HG03025 (cell line): ENCODE measurements around the gene KEL.

Experiments used
- ATAC-seq: cut with Tn5 transposase; IDR thresholded peaks from one replicate; pipeline ENCODE4 v1.9.1; 2021; ENCODE audit warnings: mild to moderate bottlenecking, moderate library complexity; ENCODE audit not compliant: unreplicated experiment, low FRiP score

The KEL gene

GRCh38 chr7:142962991-142963390 lies 828 bp upstream of the KEL start:
- ATAC-seq = no peak

- no peak for ATAC-seq
Measured at GRCh38 chr7:142961595-142961972, 579 bp downstream of the KEL start.

DNA sequence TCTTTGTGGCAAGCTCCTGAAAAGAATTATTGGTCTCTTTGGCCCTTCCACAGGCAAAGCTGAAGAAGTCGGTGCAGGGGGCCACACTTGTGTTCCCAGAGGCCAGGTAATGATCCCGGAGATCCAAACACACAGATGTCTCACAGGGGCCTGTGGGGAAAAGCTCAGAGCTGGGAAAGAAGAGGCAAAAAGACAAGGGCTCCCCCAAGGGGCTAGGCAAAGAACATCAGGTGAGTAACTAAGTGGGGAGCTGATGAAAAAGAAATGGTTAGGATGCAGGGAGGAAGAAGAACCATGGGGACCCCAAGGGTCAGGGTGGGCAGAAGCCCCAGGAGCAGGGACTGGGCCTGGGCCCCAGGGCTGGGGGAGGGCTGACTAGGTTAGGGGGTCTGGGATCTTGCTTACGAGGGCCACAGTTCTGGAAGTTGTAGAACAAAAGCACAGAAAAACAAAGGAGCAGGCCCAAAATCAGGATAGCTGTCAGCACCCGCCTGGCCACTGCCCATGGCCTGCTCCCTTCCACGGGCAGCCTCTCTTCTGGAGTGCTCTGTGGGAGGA lies 1.1 kb downstream of the KEL start:
- no peak for ATAC-seq

GRCh38 chr7:142959202-142959601 lies 3.0 kb downstream of the KEL start:
- ATAC-seq = no peak

DNA sequence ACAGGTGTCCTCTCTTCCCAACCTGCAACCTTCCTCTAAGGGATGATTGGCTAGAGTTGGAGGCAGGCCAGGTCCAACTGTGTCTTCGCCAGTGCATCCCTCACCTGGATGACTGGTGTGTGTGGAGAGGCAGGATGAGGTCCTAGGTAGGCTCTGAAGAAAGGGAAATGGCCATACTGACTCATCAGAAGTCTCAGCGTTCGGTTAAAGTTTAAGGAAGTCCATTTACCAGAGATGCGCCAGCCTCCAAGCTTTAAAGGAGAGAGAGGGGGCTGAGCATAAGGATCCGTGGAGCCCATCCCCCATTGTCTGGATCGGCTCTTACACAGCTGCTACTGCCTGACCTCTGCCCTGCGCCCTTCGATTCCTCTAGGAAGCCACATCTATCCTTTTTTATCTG lies 4.4 kb downstream of the KEL start:
- no peak for ATAC-seq

DNA sequence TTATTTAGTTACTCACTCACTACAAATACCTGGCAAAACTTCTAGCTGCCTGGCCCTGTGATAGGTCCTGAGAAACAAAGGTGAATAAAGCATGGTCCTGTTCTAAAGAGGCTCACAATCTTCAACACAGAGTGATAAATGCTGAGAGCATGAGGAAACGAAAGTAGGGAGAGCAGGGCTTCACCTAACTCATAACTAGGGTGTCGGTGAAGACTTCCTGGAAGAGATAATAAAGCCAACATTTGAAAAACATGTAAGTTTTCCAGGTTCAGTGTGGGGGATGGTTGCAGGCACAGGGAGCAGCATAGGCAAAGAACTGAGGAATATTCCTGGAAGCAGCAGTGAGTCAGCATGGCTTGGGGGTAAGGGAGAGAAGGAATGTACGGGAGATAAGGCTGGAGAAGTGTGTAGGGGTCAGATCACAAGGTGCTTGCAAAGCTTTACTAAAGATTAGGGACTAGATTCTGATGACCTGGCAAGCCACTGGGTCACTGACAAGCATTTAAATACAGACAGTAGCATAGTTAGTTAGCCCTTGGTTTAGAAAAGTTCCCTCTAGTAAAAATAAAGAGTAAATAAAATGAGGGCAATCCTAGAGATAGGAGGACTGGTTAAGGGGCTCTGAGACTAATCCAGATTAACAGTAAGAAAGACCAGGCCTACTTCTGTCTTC lies 5.1 kb downstream of the KEL start:
- ATAC-seq = no peak

DNA sequence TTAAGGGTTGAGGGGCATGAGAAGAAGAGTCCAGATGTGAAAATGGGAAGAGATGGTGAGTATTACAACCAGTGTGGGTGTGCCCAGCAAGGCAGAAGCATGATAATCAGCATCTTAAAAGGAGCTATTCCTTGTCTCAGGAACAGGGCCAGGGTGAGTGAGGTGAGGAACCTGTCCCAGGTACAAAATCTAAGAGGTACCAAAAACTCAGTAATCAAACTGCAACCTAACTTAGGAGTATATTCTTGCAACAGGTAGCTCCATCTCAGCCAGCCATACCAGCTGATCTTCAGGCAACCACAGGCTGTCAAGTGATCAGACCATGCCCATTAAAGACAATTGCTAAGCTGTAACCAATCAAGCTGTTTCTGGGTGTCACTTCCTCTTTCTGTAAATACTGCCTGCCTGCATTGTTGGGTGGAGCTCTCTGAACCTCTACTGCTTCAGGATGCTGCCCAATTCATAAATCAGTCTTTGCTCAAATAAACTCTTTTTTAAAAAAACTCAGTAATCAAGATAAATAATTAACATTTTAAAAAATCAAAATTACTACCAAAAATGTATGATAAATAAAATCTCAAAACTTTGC lies 7.4 kb downstream of the KEL start:
- no peak for ATAC-seq

DNA sequence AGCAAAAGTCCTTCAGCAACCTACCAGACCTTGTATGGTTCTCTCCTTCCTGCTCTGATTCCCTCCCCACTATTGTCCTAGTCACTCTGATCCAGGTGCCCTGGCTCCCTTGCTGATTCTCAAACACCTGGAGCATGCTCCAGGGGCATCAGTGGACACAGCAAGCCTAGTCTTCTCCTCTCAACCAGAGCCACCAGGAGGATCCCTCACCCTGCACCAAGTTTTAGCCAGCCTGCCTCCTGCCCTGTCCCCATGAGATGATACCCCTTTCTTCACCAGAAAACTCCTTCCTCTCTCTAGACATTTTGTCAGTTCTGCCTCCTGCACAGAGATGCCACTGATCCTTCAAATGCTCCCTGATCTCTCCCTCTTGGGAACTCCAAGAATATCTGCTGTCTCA lies 11.9 kb downstream of the KEL start:
- ATAC-seq = no peak

DNA sequence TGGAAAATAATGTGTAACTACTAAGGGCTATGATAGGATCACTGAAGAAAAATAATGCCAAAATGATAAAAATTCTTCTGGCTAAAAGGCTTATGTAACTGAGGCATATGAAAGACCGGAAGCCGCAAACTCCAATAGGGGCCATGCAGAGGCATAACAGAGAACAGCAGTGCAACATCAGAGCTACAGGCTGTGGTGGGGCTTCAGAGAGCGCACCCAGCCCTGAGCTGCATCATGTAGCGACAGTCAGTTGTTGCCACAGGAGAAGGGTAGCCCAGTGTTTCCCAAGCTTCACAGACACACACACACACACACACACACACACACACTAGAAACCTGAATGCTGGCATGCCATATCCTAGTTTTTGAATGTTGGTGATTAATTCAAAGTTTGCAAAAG lies 13.6 kb downstream of the KEL start:
- no peak for ATAC-seq

- ATAC-seq = no peak
Measured at GRCh38 chr7:142945001-142945400, 17.2 kb downstream of the KEL start.

DNA sequence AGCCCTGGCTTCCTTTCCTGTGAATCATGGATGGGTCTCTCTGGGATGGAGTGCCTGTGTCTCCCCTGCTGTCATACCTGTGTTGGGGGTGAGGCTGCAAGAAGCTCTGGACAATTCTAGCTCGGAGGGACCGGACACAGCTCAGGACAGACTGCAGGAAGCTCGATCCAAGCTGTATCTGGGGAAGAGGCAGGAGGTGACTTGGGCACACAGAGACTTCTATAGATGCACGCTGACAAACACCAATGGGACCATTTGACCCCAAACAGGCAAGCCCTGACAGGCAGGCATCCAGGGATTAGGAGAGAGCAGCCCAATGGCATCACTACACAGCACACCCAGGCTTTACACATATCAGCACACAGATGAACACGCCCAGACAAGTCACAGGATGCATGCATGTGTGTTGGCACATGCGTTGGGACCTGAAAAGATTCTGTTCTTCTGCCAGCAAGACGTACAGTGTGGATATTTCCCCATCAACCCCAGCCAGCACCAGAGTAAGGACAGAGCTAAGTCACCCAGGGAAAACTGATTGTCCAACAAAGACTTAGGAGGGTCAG lies 18.4 kb downstream of the KEL start:
- no peak for ATAC-seq

GRCh38 chr7:142942746-142943145 lies 19.4 kb downstream of the KEL start:
- no peak for ATAC-seq

GRCh38 chr7:142941541-142941940 lies 20.6 kb downstream of the KEL start:
- ATAC-seq = no peak

GRCh38 chr7:142940966-142941535 lies 21.1 kb downstream of the KEL start:
- ATAC-seq = no peak

DNA sequence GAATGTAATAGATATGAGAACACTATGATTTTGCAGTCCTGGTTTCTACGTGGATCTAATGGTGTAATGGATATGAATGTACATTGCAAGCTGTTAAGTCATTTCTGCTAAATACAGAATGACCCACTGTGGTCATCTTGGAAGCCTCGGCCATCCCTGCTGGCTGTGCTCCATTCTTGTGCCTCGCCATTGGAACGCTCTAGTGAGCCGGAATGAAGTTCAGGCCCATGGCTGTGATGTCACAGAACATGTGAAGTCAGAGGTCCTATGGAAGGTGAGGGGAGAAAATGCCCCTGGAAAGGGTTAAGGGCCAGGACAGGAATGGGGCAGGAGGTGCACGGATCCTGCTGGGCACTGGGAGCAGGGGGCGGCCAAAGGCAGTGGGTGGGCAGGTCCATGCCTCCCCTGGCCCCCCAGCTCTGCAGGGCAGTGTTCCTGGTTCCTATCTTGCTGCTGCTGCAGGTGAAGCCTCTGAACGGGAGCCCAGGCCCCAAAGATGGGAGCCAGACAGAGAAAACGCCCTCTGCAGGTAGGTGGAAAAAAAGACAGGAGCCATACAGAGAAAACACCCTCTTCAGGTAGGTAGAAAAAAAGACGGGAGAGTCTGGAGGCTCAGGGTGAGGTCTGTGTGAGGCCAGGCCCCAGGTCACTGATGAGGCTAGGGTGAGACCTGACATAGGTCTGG lies 22.8 kb downstream of the KEL start, which contains the start of gene LLCFC1:
Gene LLCFC1, plus strand, starts transcription at position 259 of the 685 bp plus-strand sequence. Its CDS starts 138 bp downstream, at position 397.
- no peak for ATAC-seq

DNA sequence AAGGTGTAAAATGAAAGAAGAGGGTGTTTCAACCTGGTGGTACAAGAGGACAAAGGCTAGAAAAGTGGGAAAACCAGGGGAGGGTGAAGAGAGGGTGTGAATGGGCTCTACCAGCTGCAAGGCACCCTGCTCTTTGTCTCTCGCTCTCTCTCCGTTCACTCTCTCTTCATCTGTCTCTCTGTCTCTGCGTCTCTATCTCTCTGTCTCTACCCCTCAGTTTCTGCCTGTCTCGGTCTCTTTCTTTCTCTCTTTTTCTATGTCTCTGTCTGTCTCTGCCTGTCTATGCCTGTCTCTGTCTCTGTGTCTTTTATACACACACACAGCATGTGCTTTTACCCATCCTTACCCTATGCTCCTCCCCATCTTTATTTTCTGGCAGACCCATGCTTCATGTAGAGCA lies 23.6 kb downstream of the KEL start:
- no peak for ATAC-seq

DNA sequence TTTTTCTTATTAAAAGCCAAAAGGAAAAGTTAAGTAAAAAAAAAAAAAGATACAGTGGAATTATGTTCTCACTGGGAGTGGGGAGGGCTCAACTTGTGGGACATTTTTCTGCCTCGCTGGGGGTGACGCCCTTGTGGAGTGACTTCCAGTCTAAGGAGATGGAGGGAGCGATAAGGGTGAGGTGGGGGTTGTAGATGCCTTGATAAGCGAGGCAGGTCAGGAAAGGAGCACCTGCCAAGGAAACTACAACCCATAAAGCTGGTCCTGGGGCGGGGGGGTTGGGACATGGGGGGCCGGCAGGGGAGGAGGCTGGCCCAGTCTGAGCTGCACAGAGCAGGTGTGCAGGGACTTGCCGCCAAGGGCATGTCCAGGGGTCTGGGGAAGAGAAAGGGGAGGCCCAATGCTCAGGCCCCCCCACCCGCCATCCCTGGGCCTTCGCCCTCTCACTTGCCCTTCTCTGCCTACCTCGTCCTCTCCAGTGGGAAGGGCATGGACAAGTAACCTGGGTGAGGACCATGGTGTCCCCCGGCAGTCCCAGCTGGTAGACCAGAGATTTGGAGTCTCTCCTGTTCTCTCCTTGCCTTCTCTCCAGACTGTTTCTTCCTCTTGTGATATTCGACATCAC lies 26.1 kb downstream of the KEL start:
- no peak for ATAC-seq

- no peak for ATAC-seq
Measured at GRCh38 chr7:142934056-142934455, 28.1 kb downstream of the KEL start.

DNA sequence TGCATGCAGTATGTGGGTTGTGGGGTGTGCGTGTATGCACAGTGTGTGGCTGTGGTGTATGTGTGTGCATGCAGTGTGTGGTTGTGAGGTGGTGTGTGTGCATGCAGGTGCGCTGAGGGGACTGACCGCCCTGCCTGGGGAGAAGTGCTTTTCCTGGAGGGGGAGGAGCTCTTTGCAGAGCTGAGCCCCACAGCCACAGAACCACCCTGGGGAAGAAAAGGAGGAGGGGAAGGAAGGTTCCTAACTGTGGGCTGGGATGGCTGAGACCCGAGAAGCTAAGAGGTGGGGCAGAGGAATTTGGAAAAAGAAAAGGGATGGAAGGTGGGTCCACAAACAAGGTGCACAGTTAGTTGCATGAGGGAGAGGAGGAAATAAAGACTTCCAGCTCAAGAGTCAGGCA lies 28.5 kb downstream of the KEL start, which contains the start of gene TRPV5:
Gene TRPV5, minus strand, starts transcription at position 123 of the 400 bp plus-strand sequence. CDS start 287 bp downstream, outside the sequence.
- ATAC-seq = no peak

GRCh38 chr7:142933092-142933475 lies 29.1 kb downstream of the KEL start:
- ATAC-seq = no peak
